DMS153 treated with DMSO at 0.1 percent for 48 hours (cell line): ENCODE measurements around the gene NT5DC2.

Source experiments
- DNase-seq: peaks from one replicate; lab custom pipeline; 2025; ENCODE audit not compliant: unreplicated experiment; lab: John Stamatoyannopoulos, UW

Gene NT5DC2

DNA sequence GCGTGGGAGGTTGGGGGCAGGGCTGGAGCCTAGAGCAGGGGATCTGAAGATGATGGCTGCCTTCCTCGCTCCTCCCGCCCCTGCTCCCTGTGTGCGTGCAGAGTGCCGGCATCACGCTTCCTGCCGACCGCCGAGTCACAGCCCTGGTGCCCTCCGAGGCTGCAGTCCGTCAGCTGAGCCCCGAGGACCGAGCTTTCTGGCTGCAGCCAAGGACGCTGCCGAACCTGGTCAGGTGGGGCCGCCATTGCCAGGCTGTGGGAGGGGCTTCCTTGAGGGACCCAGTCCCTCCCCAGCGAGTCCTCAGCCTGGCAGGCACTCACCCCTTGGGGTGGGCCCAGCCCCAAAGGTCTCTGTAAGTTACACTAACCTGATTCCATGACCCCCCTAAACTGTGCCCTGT, 20.9 kb downstream of the NT5DC2 start:
- no peak for DNase-seq

DNA sequence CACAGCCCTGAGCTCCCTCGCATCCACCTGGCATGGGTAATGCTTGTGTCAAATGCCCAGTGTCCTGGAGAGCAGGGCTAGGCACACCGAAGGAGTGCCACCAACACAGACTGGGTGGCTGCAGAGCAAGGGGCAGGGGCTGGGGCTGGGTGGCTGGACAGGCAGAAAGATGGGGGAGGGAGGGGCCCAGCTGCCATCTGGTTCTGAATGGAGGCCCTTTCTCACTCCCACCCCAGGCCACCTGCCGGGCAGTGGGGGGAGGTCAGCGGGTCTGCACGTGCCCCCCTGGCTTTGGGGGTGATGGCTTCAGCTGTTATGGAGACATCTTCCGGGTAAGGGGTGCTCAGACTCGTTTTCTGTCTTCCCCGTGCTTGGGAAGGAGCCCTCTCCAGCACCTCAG, 21.6 kb downstream of the NT5DC2 start:
- no peak for DNase-seq

DNA sequence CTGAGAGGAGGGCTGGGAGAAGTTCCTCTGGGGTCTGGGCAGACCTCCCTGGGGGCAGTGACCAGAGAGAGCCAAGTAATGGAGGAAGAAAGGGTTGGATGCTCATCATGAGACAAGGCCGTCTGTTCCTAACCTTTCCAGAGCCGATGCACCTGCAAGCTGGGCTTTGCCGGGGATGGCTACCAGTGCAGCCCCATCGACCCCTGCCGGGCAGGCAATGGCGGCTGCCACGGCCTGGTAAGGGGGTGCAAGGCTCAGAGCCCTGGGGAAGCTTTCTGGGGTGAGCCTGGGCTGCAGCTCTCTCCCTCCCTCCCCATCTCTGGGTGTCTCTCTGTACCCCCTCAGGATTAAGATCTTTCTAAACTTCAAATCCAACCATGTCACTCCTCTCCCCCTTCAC, 22.1 kb downstream of the NT5DC2 start:
- DNase-seq: no peak

DNA sequence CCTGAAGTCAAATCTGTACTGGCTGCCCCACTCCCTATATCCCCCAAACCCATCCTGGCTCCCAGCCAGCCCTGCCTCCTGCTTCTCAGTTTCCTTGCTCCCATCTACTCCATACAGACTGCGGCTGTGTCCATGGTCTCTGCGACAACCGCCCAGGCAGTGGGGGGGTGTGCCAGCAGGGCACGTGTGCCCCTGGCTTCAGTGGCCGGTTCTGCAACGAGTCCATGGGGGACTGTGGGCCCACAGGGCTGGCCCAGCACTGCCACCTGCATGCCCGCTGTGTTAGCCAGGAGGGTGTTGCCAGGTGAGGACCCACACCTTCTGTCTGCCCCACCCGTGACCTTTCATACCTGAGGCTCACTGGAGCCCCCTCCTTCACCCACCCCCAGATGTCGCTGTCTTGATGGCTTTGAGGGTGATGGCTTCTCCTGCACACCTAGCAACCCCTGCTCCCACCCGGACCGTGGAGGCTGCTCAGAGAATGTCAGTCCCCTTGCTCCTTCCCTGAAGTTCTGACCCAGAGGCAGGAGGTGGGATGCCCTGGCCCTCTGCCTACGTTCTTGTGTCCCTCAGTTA, 23.8 kb downstream of the NT5DC2 start:
- DNase-seq: no peak

DNA sequence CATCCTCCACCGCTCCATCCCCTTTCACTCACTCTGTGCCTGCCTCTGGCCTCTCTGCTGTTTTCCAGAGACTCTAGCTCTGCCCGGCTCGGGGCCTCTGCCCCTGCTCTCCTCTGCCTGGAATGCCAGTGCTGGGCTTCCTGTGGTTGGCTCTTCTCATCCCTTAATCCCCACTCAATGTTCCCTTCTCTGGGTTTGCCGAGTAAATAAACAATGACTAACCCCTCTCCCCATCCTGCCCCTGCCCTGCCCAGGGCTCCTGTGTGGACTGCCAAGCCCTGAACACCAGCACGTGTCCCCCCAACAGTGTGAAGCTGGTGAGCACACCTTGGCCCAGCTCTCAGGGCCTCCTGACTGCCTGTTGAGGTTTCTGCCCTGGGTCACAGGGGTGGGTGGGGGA, 26.3 kb downstream of the NT5DC2 start:
- no peak for DNase-seq

DNA sequence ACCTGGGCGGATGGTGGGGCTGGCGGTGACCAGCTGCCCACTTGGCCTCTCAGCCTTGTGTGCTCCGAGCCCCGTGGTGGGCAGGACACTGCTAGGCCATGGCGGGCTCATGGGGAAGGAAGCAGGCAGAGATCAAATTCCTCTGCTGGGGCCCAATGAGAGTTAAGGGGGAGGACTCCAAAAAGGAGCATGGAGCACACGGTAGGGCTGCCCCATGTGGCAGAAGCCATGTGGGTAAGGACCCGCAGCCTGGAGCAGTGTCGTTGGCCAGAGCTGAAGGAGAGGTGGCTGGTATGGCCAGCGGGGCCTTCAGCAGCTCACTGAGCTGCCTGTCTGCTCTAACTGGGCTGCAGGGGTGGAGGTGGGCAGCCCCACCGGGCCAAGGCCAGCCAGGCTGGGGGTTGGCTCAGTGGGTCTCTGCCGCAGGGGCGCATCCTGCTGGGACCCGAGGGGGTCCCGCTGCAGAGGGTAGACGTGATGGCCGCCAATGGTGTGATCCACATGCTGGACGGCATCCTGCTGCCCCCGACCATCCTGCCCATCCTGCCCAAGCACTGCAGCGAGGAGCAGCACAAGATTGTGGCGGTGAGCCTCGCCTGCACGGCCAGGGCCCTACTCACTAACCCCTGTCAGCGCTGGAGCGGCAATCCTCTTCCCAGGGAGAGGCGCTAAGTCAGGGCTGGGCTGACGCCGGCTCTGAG, 27.2 kb downstream of the NT5DC2 start:
- DNase-seq: no peak

DNA sequence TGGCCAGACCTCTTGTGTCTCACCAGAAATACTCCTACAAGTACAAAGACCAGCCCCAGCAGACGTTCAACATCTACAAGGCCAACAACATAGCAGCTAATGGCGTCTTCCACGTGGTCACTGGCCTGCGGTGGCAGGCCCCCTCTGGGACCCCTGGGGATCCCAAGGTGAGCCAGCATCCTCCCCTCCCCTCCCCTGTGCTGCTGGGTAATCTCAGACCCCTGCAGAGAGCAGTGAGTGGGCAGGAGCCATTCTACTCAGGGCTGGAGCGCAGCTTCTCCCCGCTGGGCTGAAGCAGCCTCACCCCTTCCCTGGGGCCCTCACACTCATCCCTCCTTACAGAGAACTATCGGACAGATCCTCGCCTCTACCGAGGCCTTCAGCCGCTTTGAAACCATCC, 28.7 kb downstream of the NT5DC2 start:
- no peak for DNase-seq

DNA sequence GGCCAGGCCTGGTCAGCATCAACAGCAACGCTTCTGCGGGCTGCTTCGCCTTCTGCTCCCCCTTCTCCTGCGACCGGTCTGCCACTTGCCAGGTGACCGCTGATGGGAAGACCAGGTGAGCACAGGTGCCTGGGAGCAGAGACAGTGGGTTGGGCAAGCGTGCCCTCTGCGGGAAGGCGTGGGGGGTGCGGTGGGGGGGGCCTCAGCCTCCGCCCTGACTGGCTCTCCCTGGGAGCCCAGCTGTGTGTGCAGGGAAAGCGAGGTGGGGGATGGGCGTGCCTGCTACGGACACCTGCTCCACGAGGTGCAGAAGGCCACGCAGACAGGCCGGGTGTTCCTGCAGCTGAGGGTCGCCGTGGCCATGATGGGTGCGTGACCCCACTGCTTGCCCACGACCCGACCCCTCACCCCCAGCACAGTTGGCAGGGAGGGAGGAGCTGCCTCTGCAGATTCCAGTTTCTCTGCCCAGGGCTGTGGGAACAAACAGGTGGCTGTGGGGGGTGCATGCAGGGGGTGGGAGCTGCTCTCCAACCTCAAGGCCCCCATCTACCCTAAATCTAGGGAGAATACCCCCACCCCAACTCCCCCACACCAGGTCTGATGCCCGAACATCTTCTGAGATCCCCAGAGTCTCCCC, 29.8 kb downstream of the NT5DC2 start:
- DNase-seq: no peak

DNA sequence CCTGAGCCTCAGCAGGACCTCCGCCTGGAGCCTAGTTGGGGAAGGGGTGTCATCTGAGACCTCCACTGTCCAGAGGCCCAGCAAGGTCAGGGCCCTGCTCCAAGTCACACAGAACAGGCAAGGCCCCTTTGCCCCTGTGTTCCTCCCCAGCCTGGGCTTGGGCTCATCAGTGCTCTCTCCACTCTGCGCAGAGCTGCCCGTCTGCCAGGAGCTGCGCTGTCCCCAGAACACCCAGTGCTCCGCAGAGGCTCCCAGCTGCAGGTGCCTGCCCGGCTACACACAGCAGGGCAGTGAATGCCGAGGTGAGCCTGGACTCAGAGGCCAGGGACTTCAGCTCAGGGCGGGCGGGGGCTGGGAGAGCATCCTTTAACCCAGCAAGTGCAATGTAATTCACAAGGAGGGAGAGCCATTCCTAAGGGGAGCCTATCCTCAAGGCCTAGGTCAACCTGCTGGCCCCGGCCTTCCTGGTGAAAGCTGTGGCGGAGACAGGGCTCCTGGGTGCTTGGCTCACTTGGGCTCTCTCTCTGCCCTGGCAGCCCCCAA, 30.8 kb downstream of the NT5DC2 start:
- no peak for DNase-seq

DNA sequence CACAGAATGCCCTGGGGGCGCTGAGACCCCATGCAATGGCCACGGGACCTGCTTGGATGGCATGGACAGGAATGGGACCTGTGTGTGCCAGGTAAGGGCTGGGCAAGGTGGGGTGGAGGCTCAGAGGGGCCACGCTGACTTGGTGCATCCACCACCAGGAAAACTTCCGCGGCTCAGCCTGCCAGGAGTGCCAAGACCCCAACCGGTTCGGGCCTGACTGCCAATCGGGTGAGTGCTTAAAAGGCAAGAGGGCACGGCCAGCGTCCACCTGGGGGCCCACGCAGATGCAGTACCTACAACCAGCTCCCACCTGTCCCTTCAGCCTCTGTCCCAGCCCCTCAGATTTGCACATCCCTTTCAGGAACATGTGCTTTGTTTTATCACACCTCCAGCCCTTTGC, 31.7 kb downstream of the NT5DC2 start:
- no peak for DNase-seq

DNA sequence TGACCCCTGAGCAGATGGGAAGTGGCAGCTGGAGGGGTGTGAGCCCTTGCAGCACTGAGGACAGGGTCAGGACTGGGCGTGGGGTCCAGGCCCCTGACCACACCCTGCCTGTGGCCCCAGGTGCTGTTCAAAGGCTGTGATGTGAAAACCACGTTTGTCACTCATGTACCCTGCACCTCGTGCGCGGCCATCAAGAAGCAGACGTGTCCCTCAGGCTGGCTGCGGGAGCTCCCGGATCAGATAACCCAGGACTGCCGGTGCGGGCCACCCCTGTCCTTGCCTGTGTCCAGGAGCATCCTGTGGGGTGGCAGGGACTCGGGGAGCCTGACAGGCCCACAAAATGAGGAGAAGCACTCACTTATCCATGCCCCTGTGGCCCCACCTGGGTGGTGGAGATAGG, 32.6 kb downstream of the NT5DC2 start:
- DNase-seq: no peak

DNA sequence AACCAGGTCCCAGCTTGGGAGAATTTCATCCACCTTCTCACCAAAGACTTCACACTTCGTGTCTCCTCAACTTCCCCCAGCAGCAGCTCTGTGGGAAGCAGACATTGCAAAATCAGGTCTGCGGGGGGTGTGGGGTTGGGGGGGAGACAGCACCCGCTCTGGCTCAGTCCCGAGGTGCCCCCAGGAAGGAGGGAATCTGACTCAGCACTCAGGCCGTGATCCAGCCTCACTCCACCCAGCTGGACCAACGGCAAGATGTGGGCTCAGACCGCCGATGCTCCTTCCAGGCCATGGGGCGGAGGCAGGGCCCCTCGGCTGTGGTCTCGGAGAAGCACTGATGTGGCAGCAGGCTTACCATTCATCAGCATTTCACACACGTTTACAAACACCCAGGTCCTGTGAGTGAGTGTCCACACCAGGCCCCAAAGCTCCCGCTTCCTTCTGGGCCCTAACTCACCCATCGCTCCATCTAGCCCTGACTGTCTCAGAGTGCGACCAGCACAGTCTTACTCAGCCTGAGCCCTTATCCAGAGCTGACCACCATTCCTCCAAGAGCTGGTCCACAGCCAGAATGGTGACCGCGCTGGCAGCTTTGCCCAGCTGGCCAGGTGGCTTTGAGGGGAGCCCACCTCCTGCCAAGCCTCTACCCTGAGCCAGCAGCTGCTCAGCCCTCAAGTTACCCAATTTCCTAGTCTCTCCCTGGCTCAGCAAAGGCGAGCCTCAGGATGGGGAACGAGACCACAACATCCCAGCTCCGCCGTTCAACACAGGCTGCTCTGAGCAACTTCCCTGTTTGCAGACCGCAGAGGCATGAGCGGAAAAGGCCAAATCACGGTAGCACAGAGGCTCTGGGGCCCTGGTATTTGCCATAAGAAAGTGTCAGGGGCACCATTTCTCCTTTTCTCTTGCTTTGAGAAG, 35.3 kb downstream of the NT5DC2 start:
- no peak for DNase-seq

DNA sequence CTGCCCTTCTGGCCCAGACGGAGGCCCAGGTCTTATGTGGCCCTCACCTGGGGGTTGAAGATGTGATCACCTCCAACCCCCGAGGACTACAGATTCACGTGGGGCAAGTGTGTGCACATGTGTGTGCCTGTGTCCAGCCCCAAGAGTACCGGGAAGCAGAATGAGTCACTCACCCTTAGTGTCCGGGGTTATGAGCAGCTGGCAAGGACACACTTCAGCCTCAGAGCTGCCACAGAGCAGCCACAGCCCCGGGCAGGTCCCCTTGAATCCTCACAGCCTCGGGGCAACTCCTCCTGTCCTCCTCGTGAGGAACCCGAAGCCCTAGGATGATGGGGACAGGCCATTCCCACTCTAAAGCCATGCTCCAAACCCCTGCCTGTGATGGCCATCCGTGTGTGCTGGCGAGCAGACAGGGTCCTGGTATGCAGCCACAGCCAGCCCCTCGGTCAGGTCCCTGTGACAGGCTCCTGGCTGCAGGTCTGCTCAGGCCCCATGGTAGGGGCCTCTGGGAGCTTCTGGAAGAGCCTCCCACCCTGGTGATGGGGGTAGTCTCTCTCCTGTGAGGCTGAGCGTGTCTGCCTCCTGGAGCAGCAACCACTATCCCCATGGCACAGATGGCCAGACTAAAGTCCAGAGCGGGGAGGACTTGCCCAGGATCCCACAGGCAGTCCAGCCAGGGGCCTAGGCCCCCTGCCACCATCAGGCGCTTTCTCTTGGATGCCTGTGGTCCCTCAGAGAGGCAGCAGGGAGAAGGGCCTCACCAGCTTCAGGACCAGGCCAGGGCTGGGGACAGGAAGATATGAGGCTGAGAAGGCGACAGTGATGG, 37.7 kb downstream of the NT5DC2 start:
- DNase-seq: no peak

DNA sequence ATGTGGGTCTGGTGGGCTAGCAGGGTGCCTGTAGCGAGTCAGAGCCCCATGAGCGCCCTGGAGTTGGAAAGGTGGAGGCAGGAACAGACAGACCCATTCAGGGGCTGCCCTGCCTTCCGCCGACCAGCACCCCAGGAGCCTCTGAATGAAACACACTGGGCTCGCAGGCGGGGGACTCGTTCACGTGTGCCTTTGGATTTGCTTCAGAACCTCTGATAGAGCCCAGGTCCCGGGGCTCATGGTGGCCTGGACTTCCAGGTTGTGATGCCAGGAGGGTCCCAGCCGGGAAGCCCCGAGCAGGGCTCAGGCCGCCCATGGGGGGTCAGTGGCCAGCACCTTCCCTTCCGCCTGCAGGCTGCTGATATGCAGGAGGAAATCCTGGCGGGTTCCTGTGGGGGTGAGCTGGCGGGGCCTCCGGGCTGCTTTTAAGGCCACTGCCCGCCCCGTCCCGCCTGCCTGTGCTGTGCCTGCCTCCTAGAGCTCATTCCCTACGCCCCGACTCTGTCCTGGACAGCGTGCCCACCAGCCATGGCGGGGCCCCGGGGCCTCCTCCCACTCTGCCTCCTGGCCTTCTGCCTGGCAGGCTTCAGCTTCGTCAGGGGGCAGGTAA, 38.7 kb downstream of the NT5DC2 start, which contains the start of gene STAB1:
Gene STAB1 (plus strand): TSS at position 453 of the 610 bp plus-strand sequence. CDS start 76 bp downstream, at position 529.
- no peak for DNase-seq

DNA sequence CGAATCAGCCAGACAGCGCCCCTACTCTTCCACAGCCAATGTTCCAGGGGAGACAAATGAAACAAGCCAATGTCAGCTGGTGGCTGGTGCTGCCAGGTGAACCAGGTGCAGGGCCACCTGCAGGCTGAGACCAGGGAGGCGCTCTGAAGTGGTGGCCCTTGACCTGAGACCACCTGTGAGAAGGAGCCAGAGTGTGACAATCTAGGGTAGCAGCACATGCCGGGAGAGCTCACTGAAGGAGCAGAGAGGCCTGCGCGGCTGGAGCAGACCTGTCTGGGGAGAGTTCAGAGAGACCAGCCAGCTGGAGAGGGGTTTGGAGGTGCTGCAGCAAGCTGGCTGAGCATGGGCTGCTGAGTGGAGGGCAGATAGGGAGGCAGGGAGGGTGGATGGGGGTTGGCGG, 39.2 kb downstream of the NT5DC2 start:
- no peak for DNase-seq

DNA sequence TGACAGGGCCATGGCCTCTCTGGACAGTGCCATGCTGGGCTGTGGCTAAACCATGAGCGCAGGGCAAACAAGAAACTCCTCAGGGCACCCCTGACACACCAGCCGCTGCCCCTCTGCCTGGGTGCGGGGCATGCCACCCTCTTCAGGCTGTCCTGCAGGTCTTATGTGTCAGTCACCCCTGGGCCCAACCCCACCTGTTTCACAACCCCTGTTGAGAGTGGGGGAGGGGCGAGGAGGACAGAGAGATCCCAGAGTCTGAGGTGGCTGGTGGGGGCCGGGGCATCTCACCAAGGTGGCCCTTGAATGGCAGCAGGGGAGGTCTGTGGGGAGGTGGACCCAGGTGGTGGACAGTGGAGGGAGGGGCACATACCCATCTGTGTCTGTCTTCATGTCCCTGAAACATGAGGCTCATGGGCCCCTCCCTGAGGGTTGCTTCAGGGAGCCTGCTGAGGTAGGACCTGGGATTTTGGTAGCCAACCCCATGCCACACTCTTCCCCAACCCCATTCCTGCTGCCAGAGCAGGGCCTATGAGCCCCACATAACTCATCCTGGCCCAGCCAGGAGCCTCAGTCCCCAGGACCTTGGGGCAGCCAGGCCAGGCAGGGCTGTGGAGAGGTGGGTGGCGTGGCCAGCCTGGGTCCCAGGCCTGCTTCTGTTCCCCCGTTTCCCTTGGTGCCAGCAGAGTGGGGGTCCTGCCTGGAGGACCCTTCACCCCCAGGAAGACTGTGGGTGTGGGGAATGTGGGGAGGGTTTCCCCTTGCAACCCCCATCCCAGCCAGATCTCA, 40.2 kb downstream of the NT5DC2 start:
- DNase-seq: no peak

DNA sequence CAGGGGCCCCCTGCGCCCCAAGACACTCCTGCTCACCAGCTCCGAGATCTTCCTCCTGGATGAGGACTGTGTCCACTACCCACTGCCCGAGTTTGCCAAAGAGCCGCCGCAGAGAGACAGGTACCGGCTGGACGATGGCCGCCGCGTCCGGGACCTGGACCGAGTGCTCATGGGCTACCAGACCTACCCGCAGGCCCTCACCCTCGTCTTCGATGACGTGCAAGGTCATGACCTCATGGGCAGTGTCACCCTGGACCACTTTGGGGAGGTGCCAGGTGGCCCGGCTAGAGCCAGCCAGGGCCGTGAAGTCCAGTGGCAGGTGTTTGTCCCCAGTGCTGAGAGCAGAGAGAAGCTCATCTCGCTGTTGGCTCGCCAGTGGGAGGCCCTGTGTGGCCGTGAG, 41.6 kb downstream of the NT5DC2 start:
- no peak for DNase-seq

DNA sequence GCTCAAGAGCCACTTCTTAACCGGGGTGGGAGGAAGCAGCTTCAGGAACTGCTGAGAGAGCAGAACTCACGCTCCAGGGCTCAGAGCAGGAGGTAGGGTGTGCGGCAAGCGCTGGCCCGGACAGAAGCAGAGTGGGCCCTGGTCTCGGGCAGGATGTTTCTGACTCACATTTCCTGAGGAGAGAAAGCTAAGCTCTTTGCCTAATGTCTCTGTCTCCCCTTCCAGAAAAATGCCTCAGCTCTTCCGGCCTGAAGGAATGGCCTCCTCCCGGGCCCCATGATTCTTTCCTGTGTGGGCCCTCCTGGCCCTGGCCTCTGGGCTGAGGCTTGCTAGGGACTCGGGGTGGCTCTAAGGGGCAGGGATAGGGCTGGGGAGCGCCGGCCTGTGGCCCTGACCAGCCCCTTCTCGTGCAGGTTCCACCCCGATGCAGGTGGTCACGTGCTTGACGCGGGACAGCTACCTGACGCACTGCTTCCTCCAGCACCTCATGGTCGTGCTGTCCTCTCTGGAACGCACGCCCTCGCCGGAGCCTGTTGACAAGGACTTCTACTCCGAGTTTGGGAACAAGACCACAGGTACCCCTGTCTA, 42.6 kb downstream of the NT5DC2 start:
- DNase-seq: no peak
